Glomerular visceral epithelial cell (primary cell): Measurements from ENCODE around the gene ZNF385B.
A peak's percentile ranks its signal among the peaks of the same experiment; 100 is the strongest.

Experiments used
- DNase-seq: peaks from one replicate; pipeline ENCODE4 v3.0.0-alpha.2; 2016; ENCODE audit errors: extremely low spot score

Gene ZNF385B

GRCh38 chr2:179588486-179589145 lies 272.8 kb downstream of the ZNF385B start:
- DNase-seq, result no peak

DNA sequence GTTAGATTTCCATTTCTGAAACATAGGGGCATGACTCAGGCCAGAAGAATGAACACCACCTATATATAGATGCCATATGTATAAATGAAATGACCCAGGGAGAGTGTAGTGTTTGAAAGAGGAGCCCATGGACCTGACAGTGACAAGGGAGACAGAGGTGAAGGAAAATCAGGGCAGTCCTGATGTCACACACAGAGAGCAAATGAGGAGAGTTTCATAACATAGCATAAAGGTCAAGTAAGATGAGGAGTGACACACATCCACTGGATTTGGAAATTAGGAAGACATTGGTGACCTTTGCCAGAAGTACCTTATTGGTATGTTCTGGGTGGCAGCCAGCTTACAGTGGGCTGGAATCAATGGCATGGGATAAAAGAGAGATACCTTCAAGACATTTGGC lies 276.7 kb downstream of the ZNF385B start:
- no peak for DNase-seq

- no peak for DNase-seq
Observed at GRCh38 chr2:179581605-179582004, 279.8 kb downstream of the ZNF385B start.

DNA sequence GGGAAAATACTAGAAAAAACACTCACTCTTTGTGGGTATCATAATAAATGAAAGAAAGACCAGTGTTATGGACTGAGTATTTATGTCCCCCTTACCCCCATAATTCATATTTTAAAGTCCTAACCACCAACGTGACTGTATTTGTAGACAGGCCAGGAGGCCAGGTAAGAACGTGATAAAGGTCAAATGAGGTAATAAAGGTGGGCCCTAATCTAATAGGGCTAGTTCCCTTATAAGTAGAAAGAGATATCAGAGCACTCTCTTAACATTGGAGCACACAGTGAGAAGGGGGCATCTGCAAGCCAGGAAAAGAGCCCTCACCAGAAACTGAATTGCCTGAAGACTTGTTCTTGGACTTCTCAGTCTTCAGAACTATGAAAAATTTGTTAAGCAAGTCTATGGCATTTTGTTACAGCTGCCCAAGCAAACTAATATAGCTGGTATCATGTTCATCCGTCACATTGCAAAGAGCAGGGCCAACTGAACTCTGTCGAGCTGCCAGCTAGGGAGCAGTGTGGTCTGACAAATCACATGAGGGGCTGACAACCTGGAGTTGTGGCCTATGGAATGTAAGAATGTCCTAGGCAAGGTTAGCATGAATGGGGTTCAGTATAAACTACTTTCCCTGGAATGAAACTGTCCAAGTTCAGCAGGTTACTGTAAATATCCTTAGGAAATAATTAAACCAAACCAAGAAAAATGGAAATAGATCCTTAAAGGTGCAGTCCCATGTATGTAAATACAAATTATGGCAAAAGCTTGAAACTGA lies 280.9 kb downstream of the ZNF385B start:
- peak; percentile 90 for DNase-seq

GRCh38 chr2:179579800-179580199 lies 281.6 kb downstream of the ZNF385B start:
- peak; percentile 84 for DNase-seq

DNA sequence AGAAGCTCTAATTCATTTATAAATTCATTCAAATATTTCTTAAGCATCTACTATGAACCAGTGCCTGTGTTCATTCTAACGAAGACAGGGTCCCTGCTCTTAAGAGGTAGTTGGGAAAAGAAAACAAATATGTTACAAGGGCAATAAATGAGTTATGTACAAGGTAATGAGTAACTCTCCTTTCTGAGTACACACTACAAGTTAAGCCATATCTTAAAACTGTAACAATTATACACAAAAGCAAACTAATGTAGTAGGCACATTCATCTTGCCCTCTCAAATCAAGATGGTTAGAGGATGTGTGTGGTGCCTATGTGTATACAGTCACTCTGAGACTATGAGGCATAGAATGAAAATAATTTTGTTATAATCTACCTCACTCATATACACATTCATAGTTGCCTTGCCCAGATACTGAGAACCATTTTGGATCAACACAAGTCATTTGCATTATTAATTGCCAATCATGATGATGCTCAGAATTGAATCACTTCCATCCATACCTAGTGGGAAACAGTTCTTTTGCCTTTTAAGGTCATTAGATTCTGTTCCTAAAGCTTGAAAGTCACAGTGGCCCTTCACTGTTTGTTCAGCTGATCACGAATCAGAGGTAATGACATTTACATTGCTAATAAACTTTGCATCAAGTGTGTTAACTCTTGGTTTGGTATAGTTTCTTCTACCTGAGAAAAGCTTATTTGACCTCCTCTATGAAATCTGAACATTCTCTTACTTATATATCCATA lies 283.1 kb downstream of the ZNF385B start:
- no peak for DNase-seq

DNA sequence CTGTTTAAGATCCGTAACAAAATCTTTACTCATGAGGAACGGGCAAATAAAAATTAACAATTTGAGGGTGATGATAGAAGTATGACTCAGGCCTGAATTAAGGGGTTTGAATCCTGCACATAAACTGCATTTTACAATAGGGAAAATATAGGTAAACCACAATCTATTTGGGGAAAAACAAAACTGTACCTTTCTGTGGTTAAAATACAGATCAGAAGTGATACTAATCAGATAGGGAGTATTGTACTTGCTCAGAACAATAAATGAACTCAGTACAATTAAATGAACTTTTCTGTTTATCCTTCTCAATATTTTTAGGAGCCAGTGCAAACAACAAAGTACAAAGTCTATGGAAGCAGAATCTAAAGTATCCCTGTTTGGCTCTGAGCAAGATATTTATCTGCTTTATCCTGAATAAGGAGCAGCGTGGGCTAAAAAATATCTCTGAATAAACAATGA lies 287.3 kb downstream of the ZNF385B start:
- peak; percentile 16 for DNase-seq

GRCh38 chr2:179572544-179572943 lies 288.9 kb downstream of the ZNF385B start:
- no peak for DNase-seq

DNA sequence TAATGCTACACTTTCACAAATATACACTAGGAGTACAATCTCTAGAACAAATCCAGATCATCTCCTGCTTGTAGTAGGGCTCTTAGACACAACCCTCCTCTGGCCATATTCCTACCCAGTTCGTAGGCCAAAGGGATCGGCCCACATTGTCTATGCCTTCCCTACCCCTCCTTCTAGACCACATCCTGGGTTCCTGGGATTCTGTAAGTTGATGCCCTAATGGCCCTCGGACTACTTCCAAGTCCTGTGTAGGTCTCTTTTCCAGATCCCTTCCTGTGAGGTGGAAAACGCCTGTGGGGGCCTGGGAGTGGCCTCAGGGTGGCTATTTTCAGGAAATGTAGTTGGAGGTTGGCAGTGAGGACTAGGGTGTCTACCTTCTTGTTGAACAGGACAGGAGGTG lies 289.7 kb downstream of the ZNF385B start:
- no peak for DNase-seq

DNA sequence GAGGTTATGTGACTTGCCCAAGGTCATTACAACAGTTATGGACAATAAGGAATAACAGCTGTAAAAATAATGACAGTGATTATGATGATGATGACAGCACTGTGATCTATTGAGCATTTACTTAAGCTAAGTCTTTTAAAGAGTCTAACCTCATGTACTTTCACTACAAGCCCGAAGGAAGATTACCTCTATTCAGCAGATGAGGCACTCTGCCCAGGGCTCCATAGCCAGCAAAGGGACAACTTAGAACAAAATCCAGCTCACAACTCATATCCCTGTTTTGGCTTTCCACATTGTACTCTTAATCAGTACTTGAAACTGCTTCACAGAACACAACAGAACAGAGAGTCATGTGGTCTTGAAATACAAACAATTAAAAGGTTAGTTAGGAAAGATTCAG lies 290.2 kb downstream of the ZNF385B start:
- DNase-seq, result no peak

DNA sequence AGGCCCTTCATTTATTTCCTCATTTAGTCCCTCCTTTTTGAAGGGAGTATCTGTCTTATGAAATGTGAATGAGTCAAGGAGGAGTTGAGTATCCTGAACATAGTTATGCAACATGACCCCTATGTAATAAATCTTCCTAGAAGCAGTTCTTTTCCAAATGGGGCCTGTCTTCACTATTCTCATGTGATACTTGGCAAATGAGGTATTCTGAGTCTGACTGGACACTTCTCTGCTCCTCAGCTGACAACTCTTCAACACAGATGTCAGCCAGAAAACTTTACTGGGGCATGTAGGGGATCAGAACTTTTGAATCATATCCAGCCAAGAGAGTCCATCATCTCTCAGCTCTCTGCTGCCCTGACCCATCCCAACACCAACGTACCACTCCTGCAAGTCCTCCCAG lies 291.6 kb downstream of the ZNF385B start:
- peak; percentile 36 for DNase-seq

GRCh38 chr2:179565807-179566206 lies 295.6 kb downstream of the ZNF385B start:
- no peak for DNase-seq

DNA sequence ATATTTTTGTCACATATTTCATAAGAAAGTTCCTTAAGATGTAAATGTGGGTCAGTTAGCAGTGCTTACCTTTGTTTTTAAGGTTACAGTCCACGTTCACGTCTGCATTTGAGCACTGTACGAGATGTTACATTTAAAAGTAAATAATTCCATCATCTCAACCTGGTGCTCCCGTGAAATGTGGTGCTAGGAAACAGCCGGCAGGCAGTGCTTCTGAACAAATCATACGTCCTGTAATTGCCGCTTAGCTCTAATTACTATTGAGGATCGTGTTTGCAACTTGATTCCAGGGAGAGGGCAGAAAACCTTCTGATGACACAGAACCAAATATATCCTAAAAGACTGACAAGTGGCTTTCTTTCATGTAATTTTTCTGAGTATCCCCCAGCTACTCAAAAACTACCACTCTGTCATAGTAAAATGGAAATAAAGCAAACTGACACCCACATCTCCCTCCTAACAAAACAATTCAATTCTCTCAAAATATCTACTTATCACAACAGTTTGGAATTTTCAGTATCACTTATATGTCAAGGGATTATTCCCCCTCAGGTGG lies 299.0 kb downstream of the ZNF385B start:
- no peak for DNase-seq

DNA sequence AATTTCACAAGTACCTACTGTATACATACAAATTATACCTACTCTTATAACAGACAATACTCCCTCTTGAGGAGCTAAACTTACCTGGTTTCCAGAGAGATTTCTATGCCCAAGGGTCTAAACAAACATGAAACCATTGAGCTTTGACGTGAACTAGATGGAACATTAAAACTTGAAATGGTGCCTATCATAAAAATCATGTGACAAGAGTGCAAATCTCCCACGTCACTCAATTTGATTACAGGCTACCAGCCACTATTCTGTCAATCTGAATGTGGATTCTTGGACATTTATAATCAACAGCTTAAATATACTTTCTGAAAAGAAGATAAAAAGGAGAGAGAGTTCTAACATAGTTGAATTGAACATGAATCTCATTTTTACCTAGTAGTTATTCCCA lies 299.7 kb downstream of the ZNF385B start:
- DNase-seq, result no peak

- DNase-seq, result no peak
Observed at GRCh38 chr2:179560257-179560735, 301.1 kb downstream of the ZNF385B start.

DNA sequence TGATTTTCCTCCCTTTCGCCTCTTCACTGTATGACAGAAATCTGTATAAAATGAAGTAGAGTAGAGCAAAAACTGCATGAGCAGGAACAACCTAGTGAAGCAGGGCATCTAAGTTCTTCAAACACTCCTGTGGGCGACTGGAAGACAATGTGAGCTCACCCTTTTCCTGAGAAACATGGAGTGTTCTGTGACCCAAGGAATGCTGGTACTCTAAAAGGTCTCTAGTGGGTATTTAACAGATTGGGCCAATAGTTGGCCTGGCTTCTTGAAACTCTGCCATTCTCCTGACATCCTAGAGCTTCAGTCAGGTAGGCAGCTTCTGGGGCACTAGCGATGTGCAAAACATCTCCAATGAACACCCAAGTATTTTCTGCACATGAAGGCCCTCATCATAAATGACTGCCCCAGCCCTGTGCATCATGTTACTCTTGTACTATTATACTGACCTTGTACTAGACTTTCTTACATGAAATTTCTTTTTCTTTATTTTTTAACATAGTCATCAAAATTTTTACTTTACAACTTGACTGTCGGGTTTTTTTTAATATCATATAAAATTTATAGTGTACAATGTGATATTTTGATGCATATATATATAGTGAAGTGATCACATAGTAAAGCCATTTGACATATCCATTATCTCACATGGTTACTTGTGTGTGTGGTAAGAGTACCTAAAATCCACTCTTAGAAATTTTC lies 302.2 kb downstream of the ZNF385B start:
- no peak for DNase-seq

- peak; percentile 11 for DNase-seq
Observed at GRCh38 chr2:179558010-179558934, 303.1 kb downstream of the ZNF385B start.

DNA sequence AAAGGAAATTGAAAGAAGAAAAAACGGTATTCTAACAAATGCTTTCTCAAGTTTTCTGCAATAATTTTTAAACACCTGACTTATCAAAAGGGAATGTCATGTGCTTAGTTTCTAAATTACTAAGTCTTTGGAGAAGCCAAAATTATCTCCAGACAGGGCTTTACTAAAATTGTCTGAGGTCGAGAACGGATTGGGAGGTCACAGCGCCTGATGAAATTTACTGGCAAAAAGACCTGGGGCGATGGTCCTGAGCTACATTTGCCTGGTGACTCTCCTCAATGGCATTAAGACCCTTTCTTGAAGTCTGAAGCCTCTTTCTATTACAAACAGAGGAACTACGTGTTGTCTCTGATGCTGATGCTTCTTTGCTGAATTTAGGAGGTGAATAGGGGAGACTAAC lies 305.0 kb downstream of the ZNF385B start:
- no peak for DNase-seq

GRCh38 chr2:179555691-179556283 lies 305.6 kb downstream of the ZNF385B start:
- DNase-seq, result no peak
